OCI-LY7 (cell line): ENCODE results near the gene CPNE2. TPM values are rescaled to one million over a fixed set of nuclear protein-coding genes. Genes with fewer than 3 reads are reported as not detected.

Experiments
- BruUV-seq: library from RNA; stranded (reverse); fragments of 400-500 nt; replicated peaks from 2 replicates; lab custom pipeline; 2021; lab: Mats Ljungman, UMichigan
- CTCF ChIA-PET: fragments of 300-600 bp; sonication (Branson Sonifier 250); formaldehyde crosslinking; loops from one replicate; lab custom pipeline; 2022; ENCODE audit warnings: antibody characterized with exemption; ENCODE audit not compliant: unreplicated experiment; lab: Charles Lee
- POLR2A ChIA-PET: fragments of 300-600 bp; sonication (Branson Sonifier 250); formaldehyde crosslinking; loops from one replicate; lab custom pipeline; 2022; ENCODE audit warnings: antibody characterized with exemption; lab: Charles Lee
- DNase-seq: peaks from one replicate; pipeline ENCODE4 v3.0.0-alpha.2; 2015; ENCODE audit warnings: low spot score
- H2AFZ ChIP-seq: fragments of 200-600 bp; sonication (generic), shearing (Covaris generic); 2 replicates; pipeline ENCODE4 v1.6.1; 2014; ENCODE audit warnings: mild to moderate bottlenecking, antibody characterized with exemption, low read length, moderate library complexity
- H3K27ac ChIP-seq: fragments of 200-600 bp; sonication (generic); 2 replicates; pipeline ENCODE4 v1.5.1; 2014; ENCODE audit warnings: mixed run types, low read depth, mild to moderate bottlenecking, moderate library complexity, low read length, inconsistent platforms; ENCODE audit not compliant: poor library complexity, severe bottlenecking
- H3K36me3 ChIP-seq: fragments of 200-600 bp; sonication (generic); 2 replicates; pipeline ENCODE4 v1.6.1; 2014; ENCODE audit warnings: mild to moderate bottlenecking, antibody characterized with exemption, low read length, moderate library complexity, mixed read lengths; ENCODE audit not compliant: insufficient read depth
- H3K4me1 ChIP-seq: fragments of 200-600 bp; sonication (generic); 2 replicates; pipeline ENCODE4 v1.5.1; 2014; ENCODE audit warnings: mild to moderate bottlenecking, low read length; ENCODE audit not compliant: insufficient read depth, poor library complexity, severe bottlenecking
- H3K4me2 ChIP-seq: fragments of 200-600 bp; sonication (generic); 2 replicates; pipeline ENCODE4 v1.6.1; 2014; ENCODE audit warnings: mild to moderate bottlenecking, low read length
- H3K4me3 ChIP-seq: fragments of 200-600 bp; sonication (generic); 2 replicates; pipeline ENCODE4 v1.5.1; 2014; ENCODE audit warnings: mild to moderate bottlenecking, low read depth, low read length; ENCODE audit not compliant: poor library complexity, severe bottlenecking
- H3K79me2 ChIP-seq: fragments of 200-600 bp; sonication (generic); 2 replicates; pipeline ENCODE4 v1.6.1; 2016; ENCODE audit warnings: low read depth, mild to moderate bottlenecking, low read length, moderate library complexity, mixed read lengths; ENCODE audit not compliant: insufficient read depth
- H3K9me2 ChIP-seq: fragments of 200-600 bp; sonication (generic); 2 replicates; pipeline ENCODE4 v1.6.1; 2016; ENCODE audit warnings: mild to moderate bottlenecking, low read length, mixed read lengths; ENCODE audit not compliant: insufficient read depth
- H3K9me3 ChIP-seq: fragments of 200-600 bp; sonication (generic); 2 replicates; pipeline ENCODE4 v1.6.1; 2014; ENCODE audit warnings: mild to moderate bottlenecking, mixed run types, low read length, mixed read lengths
- H4K20me1 ChIP-seq: fragments of 200-600 bp; sonication (generic); 2 replicates; pipeline ENCODE4 v1.6.1; 2014; ENCODE audit warnings: mild to moderate bottlenecking, antibody characterized with exemption, low read length, moderate library complexity, mixed read lengths; ENCODE audit not compliant: insufficient read depth
- CTCF ChIP-seq: fragments of 200-600 bp; sonication (generic); conservative IDR thresholded peaks from 2 replicates; pipeline ENCODE4 v1.5.1; 2014; ENCODE audit warnings: mild to moderate bottlenecking, antibody characterized with exemption, low read length, moderate library complexity, mixed read lengths
- EZH2phosphoT487 ChIP-seq: fragments of 200-600 bp; sonication (generic); IDR thresholded peaks from 2 replicates; pipeline ENCODE4 v1.6.1; 2018; ENCODE audit warnings: low read depth, borderline replicate concordance, mild to moderate bottlenecking, mixed run types, antibody characterized with exemption, low read length, moderate library complexity, mixed read lengths
- intact Hi-C: fragments of 100-400 bp; cut with micrococcal nuclease; formaldehyde crosslinking; loops from one replicate; pipeline ENCODE4 v1.10.0; 2022; ENCODE audit not compliant: unreplicated experiment
- total RNA-seq, 2 experiments: library from RNA; depleted of rRNA in 1 of 2; stranded (reverse); fragments of >200 nt in 1 of 2; shearing (Covaris generic) in 1 of 2; gene quantifications; 2 replicates each; pipeline ENCODE4 v1.2.3, GENCODE V29; 2014 to 2022

The CPNE2 gene
- total RNA-seq, 2 experiments from 2014 or later = 14.4 to 44.7 TPM

- Histone ChIP-seq H3K9me3 (no peaks in the 10 kb centered on the region), H3K27ac (no peak overlapping the region), H3K36me3 (peaks cover 91% of the 10 kb centered on the region), H3K4me3 (no peak overlapping the region), H4K20me1 (no peaks in the 10 kb centered on the region), H2AFZ (no peak overlapping the region), H3K4me2 (no peak overlapping the region), H3K4me1 (peaks cover 10% of the 10 kb centered on the region), H3K9me2 (no peaks in the 10 kb centered on the region), H3K79me2 (no peaks in the 10 kb centered on the region)
- no TSS peak for BruUV-seq
- intact Hi-C loops = no loop called here
- no peak for DNase-seq
- TF ChIP-seq EZH2phosphoT487 (no peak), CTCF (no peak)
- ChIA-PET POLR2A (interaction anchor here (0.5 kb wide), 1 partner anchor 70 kb away, joined by 3 read pairs; no protein-coding TSS in a partner anchor), CTCF (no interaction called here)
These were observed 75.2 kb downstream of the CPNE2 start for GRCh38 chr16:57167538-57167937.

- H3K36me3 ChIP-seq = peaks cover 91% of the 10 kb centered on the region
- intact Hi-C loops = loop anchor here (1.0 to 2.0 kb wide), 4 partner anchors 75 to 204 kb away; partner anchors contain the start of gene CPNE2
These were observed 75.6 kb downstream of the CPNE2 start for GRCh38 chr16:57167953-57168352.

More at GRCh38 chr16:57167953-57168352, 75.6 kb downstream of the CPNE2 start:
- no peaks in the 10 kb centered on the region for H3K79me2 ChIP-seq
- ChIA-PET POLR2A (interaction anchor here (0.5 to 0.6 kb wide), 2 partner anchors 70 to 433 kb away, joined by 3 to 4 read pairs; no protein-coding TSS in a partner anchor), CTCF (no interaction called here)
- H3K9me3 ChIP-seq = no peaks in the 10 kb centered on the region
- no peak overlapping the region for H2AFZ ChIP-seq
- DNase-seq = peak; percentile 84
- BruUV-seq = no TSS peak
- no peak overlapping the region for H3K27ac ChIP-seq
- H3K4me3 ChIP-seq = no peak overlapping the region
- H3K4me1 ChIP-seq = peaks cover 10% of the 10 kb centered on the region
- H3K4me2 ChIP-seq = no peak overlapping the region
- TF ChIP-seq EZH2phosphoT487 (no peak), CTCF (peak; percentile 96)
- no peaks in the 10 kb centered on the region for H3K9me2 ChIP-seq
- no peaks in the 10 kb centered on the region for H4K20me1 ChIP-seq
